IMR-90 (cell line): ENCODE results near the gene MFAP4. TPM values are rescaled to one million over a fixed set of nuclear protein-coding genes. Genes with fewer than 3 reads are reported as not detected.

Experiments
- ATAC-seq: fragments of 200-7000 bp; cut with Tn5 transposase; 2 replicates; pipeline ENCODE4 v1.9.1; 2020; ENCODE audit warnings: low read depth, mild to moderate bottlenecking, moderate library complexity
- BruUV-seq: library from RNA; stranded (reverse); fragments of 400-500 nt; replicated peaks from 2 replicates; lab custom pipeline; 2021; lab: Mats Ljungman, UMichigan
- CTCF ChIA-PET: fragments of 300-600 bp; formaldehyde crosslinking; extraction: SDS; loops from one replicate; lab custom pipeline; 2021; ENCODE audit warnings: antibody characterized with exemption; lab: Yijun Ruan, JAX
- POLR2A ChIA-PET: fragments of 300-600 bp; sonication (Branson Sonifier 250); formaldehyde crosslinking; loops from one replicate; lab custom pipeline; 2022; ENCODE audit warnings: antibody characterized with exemption; ENCODE audit not compliant: unreplicated experiment; lab: Charles Lee
- DNase-seq: peaks from one replicate; pipeline ENCODE4 v3.0.0; 2013
- H2AFZ ChIP-seq: replicated peaks from 2 replicates; pipeline ENCODE3; 2013; ENCODE audit warnings: low read length, mild to moderate bottlenecking; ENCODE audit not compliant: poor library complexity
- H2AK5ac ChIP-seq: 2 replicates; pipeline ENCODE4 v1.6.1; 2013; ENCODE audit warnings: low read depth, low read length, inconsistent platforms
- H2AK9ac ChIP-seq: replicated peaks from 2 replicates; pipeline ENCODE3; 2013; ENCODE audit warnings: mild to moderate bottlenecking, low read depth, low read length, moderate library complexity; ENCODE audit not compliant: poor library complexity
- H2BK120ac ChIP-seq: 2 replicates; pipeline ENCODE4 v1.6.1; 2013; ENCODE audit warnings: low read depth, low read length, inconsistent platforms
- H2BK15ac ChIP-seq: 3 replicates; pipeline ENCODE4 v1.6.1; 2013; ENCODE audit warnings: low read depth, low read length, inconsistent platforms
- H2BK20ac ChIP-seq: 2 replicates; pipeline ENCODE4 v1.6.1; 2013; ENCODE audit warnings: low read depth, mild to moderate bottlenecking, inconsistent platforms, low read length, moderate library complexity
- H2BK5ac ChIP-seq: 2 replicates; pipeline ENCODE4 v1.6.1; 2013; ENCODE audit warnings: mild to moderate bottlenecking, low read depth, low read length, inconsistent platforms; ENCODE audit not compliant: poor library complexity, severe bottlenecking
- H3K14ac ChIP-seq: replicated peaks from 2 replicates; pipeline ENCODE4 v1.6.1; 2013; ENCODE audit warnings: low read depth, low read length, inconsistent platforms
- H3K18ac ChIP-seq: 2 replicates; pipeline ENCODE4 v1.6.1; 2013; ENCODE audit warnings: low read depth, low read length, control low read depth
- H3K23ac ChIP-seq: 2 replicates; pipeline ENCODE4 v1.6.1; 2013; ENCODE audit warnings: low read depth, low read length, inconsistent platforms
- H3K27ac ChIP-seq: 2 replicates; pipeline ENCODE4 v1.5.1; 2013; ENCODE audit warnings: mild to moderate bottlenecking, control low read depth, low read length; ENCODE audit not compliant: insufficient read depth
- H3K27me3 ChIP-seq: 2 replicates; pipeline ENCODE4 v1.6.1; 2013; ENCODE audit warnings: low read length; ENCODE audit not compliant: control insufficient read depth, insufficient read depth
- H3K36me3 ChIP-seq: 2 replicates; pipeline ENCODE4 v1.6.1; 2013; ENCODE audit warnings: low read length, mixed read lengths; ENCODE audit not compliant: control insufficient read depth, insufficient read depth
- H3K4ac ChIP-seq: 2 replicates; pipeline ENCODE4 v1.6.1; 2013; ENCODE audit warnings: low read depth, low read length, inconsistent platforms
- H3K4me1 ChIP-seq: 2 replicates; pipeline ENCODE4 v1.6.1; 2013; ENCODE audit warnings: low read length, mixed read lengths; ENCODE audit not compliant: control insufficient read depth, insufficient read depth
- H3K4me2 ChIP-seq: 2 replicates; pipeline ENCODE4 v1.6.1; 2013; ENCODE audit warnings: low read depth, mild to moderate bottlenecking, control low read depth, low read length, moderate library complexity
- H3K4me3 ChIP-seq: 2 replicates; pipeline ENCODE4 v1.5.1; 2013; ENCODE audit warnings: low read depth, mild to moderate bottlenecking, control low read depth, low read length, moderate library complexity; ENCODE audit not compliant: insufficient read depth
- H3K56ac ChIP-seq: 2 replicates; pipeline ENCODE4 v1.6.1; 2013; ENCODE audit warnings: low read length, inconsistent platforms; ENCODE audit not compliant: insufficient read depth; ENCODE audit errors: extremely low read depth
- H3K79me1 ChIP-seq, 2 experiments: 2 replicates each; pipeline ENCODE4 v1.6.1; 2013; ENCODE audit warnings: low read length in 2 of 2, inconsistent platforms in 1 of 2, low read depth in 1 of 2
- H3K9ac ChIP-seq: 2 replicates; pipeline ENCODE4 v1.6.1; 2013; ENCODE audit warnings: low read depth, low read length, control low read depth
- H3K9me1 ChIP-seq: 2 replicates; pipeline ENCODE4 v1.6.1; 2013; ENCODE audit warnings: low read length, inconsistent platforms; ENCODE audit not compliant: insufficient read depth
- H3K9me3 ChIP-seq: 2 replicates; pipeline ENCODE4 v1.6.1; 2013; ENCODE audit warnings: low read length; ENCODE audit not compliant: control insufficient read depth, insufficient read depth
- H4K20me1 ChIP-seq: 2 replicates; pipeline ENCODE4 v1.6.1; 2013; ENCODE audit warnings: low read length, inconsistent platforms; ENCODE audit not compliant: insufficient read depth
- H4K5ac ChIP-seq: 2 replicates; pipeline ENCODE4 v1.6.1; 2013; ENCODE audit warnings: mild to moderate bottlenecking, low read depth, low read length, control low read depth
- H4K8ac ChIP-seq, 2 experiments: 2 replicates each; pipeline ENCODE4 v1.6.1; 2013; ENCODE audit warnings: low read depth in 2 of 2, low read length in 2 of 2, control low read depth in 1 of 2, inconsistent platforms in 1 of 2
- H4K91ac ChIP-seq: 2 replicates; pipeline ENCODE4 v1.6.1; 2013; ENCODE audit warnings: low read depth, low read length, inconsistent platforms; ENCODE audit not compliant: insufficient read depth
- BHLHE40 ChIP-seq: fragments of 150-350 bp; IDR thresholded peaks from 2 replicates; pipeline ENCODE4 v1.6.1; 2016; ENCODE audit warnings: mild to moderate bottlenecking, low read depth, low read length
- CEBPB ChIP-seq: IDR thresholded peaks from 2 replicates; pipeline ENCODE4 v1.6.1; 2012; ENCODE audit warnings: low read depth, low read length, improper control_type of control experiment
- CTCF ChIP-seq: conservative IDR thresholded peaks from 2 replicates; pipeline ENCODE4 v1.5.1; 2012; ENCODE audit warnings: mild to moderate bottlenecking, low read depth, low read length, improper control_type of control experiment
- ELK1 ChIP-seq: fragments of 150-350 bp; IDR thresholded peaks from 2 replicates; pipeline ENCODE4 v1.6.1; 2016; ENCODE audit warnings: low read depth, mild to moderate bottlenecking, low read length, moderate library complexity, borderline replicate concordance
- FOS ChIP-seq: fragments of 150-350 bp; IDR thresholded peaks from 2 replicates; pipeline ENCODE4 v1.6.1; 2016; ENCODE audit warnings: low read depth, low read length
- MAFK ChIP-seq: IDR thresholded peaks from 2 replicates; pipeline ENCODE4 v1.6.1; 2012; ENCODE audit warnings: low read depth, low read length, improper control_type of control experiment
- MAZ ChIP-seq: IDR thresholded peaks from 2 replicates; pipeline ENCODE4 v1.6.1; 2012; ENCODE audit warnings: low read depth, mild to moderate bottlenecking, low read length, improper control_type of control experiment, moderate library complexity, borderline replicate concordance
- NFE2L2 ChIP-seq: fragments of 150-350 bp; IDR thresholded peaks from 2 replicates; pipeline ENCODE4 v1.6.1; 2016; ENCODE audit warnings: low read depth, mild to moderate bottlenecking, low read length
- POLR2A ChIP-seq: IDR thresholded peaks from 2 replicates; pipeline ENCODE4 v1.6.1; 2012; ENCODE audit warnings: mild to moderate bottlenecking, low read depth, low read length
- RAD21 ChIP-seq: IDR thresholded peaks from 2 replicates; pipeline ENCODE4 v1.6.1; 2012; ENCODE audit warnings: low read length, improper control_type of control experiment
- RCOR1 ChIP-seq: IDR thresholded peaks from 2 replicates; pipeline ENCODE4 v1.6.1; 2012; ENCODE audit warnings: mild to moderate bottlenecking, low read length, improper control_type of control experiment; ENCODE audit not compliant: insufficient replicate concordance
- SMC3 ChIP-seq: fragments of 150-350 bp; IDR thresholded peaks from 2 replicates; pipeline ENCODE4 v1.6.1; 2016; ENCODE audit warnings: low read depth, mild to moderate bottlenecking, antibody characterized with exemption, low read length, moderate library complexity
- USF2 ChIP-seq: fragments of 150-350 bp; IDR thresholded peaks from 2 replicates; pipeline ENCODE4 v1.6.1; 2017; ENCODE audit warnings: mild to moderate bottlenecking, antibody characterized with exemption, low read length, low read depth
- WGBS, 2 experiments: methylation state at CpG; one replicate each; pipeline versions ENCODE4 v1.1.5 to v1.1.7; 2013; ENCODE audit warnings: missing lambda C conversion rate in 2 of 2; ENCODE audit not compliant: insufficient read length in 1 of 2; ENCODE audit errors: extremely low coverage in 2 of 2; 5-methylcytosine and 5-hydroxymethylcytosine counted together
- dilution Hi-C: fragments of 300-500 bp; cut with HindIII; formaldehyde crosslinking; loops from one replicate; pipeline ENCODE4 v1.14.3; 2018; ENCODE audit warnings: low sequenced_read_pairs; ENCODE audit not compliant: unreplicated experiment
- in situ Hi-C: fragments of 300-500 bp; cut with MboI; formaldehyde crosslinking; loops from 3 replicates; pipeline ENCODE4 v1.14.3; 2019; ENCODE audit warnings: low sequenced_read_pairs, inconsistent platforms, mixed read lengths
- intact Hi-C: fragments of 100-400 bp; cut with micrococcal nuclease; formaldehyde crosslinking; loops from 2 replicates; pipeline ENCODE4 v1.10.0; 2022
- polyA plus RNA-seq, 3 experiments: library from polyadenylated mRNA; depleted of rRNA; stranded (reverse); fragments of >200 nt; gene quantifications; 2 replicates each; pipeline ENCODE4 v1.2.3, GENCODE V29; 2012; ENCODE audit warnings: low replicate concordance in 1 of 3
- total RNA-seq: library from RNA; depleted of rRNA; stranded (reverse); fragments of >200 nt; gene quantifications from 2 replicates; pipeline ENCODE4 v1.2.3, GENCODE V29; 2012

MFAP4 gene
- total and polyA plus RNA-seq, 2 of the 4 experiments (the other 2 are of a cell fraction), result 7.0 to 71.6 TPM

GRCh38 chr17:19433727-19434340 is 46.8 kb upstream of the MFAP4 start:
- Histone ChIP-seq H3K9me1 (no peaks in the 10 kb centered on the region), H2AFZ (no peak overlapping the region), H3K36me3 (no peaks in the 10 kb centered on the region), H3K27ac (no peak overlapping the region), H4K8ac (no peak overlapping the region), H3K79me1 (no peaks in the 10 kb centered on the region), H3K14ac (no peak overlapping the region), H3K4me1 (no peaks in the 10 kb centered on the region), H3K4ac (no peak overlapping the region), H3K56ac (no peak overlapping the region), H4K20me1 (no peaks in the 10 kb centered on the region), H3K9ac (no peak overlapping the region), H3K23ac (no peak overlapping the region), H4K5ac (no peak overlapping the region), H2BK120ac (no peak overlapping the region), H2BK15ac (no peak overlapping the region), H4K91ac (no peak overlapping the region), H2AK9ac (no peak overlapping the region), H3K9me3 (no peaks in the 10 kb centered on the region), H2BK5ac (no peak overlapping the region), H3K27me3 (peaks cover 2% of the 10 kb centered on the region), H3K18ac (no peak overlapping the region), H3K4me2 (no peak overlapping the region), H2BK20ac (no peak overlapping the region), H2AK5ac (no peak overlapping the region), H3K4me3 (no peak overlapping the region)
- no TSS peak for BruUV-seq
- dilution Hi-C loops (no loop called here), in situ Hi-C loops (no loop called here), intact Hi-C loops (no loop called here)
- no peak for ATAC-seq
- TF ChIP-seq SMC3 (no peak), ELK1 (no peak), FOS (no peak), CEBPB (no peak), RCOR1 (no peak), POLR2A (no peak), BHLHE40 (no peak), MAZ (no peak), RAD21 (no peak), CTCF (no peak), MAFK (no peak), NFE2L2 (no peak), USF2 (no peak)
- no CpG with 5 or more reads among the region's 2 CpGs for WGBS, 2 experiments
- POLR2A ChIA-PET, result no interaction called here
- CTCF ChIA-PET, result interaction anchor here (1.1 kb wide), 1 partner anchor 71 kb away, joined by 3 read pairs; no protein-coding TSS in a partner anchor
- DNase-seq, result no peak
